Testis (tissue), 2 donors: ENCODE data around the gene ALG12.

ENCODE experiments used
- CTCF ChIP-seq, 3 experiments: fragments of 450-650 bp in 2 of 3; fragments of 200-600 bp in 1 of 3; sonication (generic) in 1 of 3; IDR thresholded peaks; one replicate each; pipeline ENCODE4 v1.5.1; 2016 to 2019; ENCODE audit warnings: antibody characterized with exemption in 3 of 3, mild to moderate bottlenecking in 2 of 3, moderate library complexity in 1 of 3
- POLR2A ChIP-seq: fragments of 450-650 bp; IDR thresholded peaks from one replicate; pipeline ENCODE4 v1.6.1; 2017; ENCODE audit warnings: antibody characterized with exemption, mild to moderate bottlenecking, moderate library complexity

GRCh38 chr22:49910229-49911155 lies 7.7 kb downstream of the ALG12 start:
- TF ChIP-seq POLR2A, result no peak
- TF ChIP-seq CTCF (IDR thresholded peaks at IDR 0.05), result no peak
